Esophagus muscularis mucosa (tissue), 4 donors: Measurements from ENCODE around the gene SMPD1. TPM values are rescaled to one million over a fixed set of nuclear protein-coding genes. Genes with fewer than 3 reads are reported as not detected.

ENCODE experiments used
- DNase-seq: peaks from one replicate; pipeline ENCODE4 v3.0.0-alpha.2; 2017; ENCODE audit errors: extremely low spot score
- H3K27ac ChIP-seq, 4 donors: fragments of 200-600 bp; sonication (generic); replicated peaks in 1 of 4; 1 replicate in 3 of 4; 2 replicates in 1 of 4; pipeline ENCODE4 v1.5.1; 2016 to 2019; ENCODE audit warnings: mild to moderate bottlenecking in 1 of 4
- H3K27me3 ChIP-seq, 4 donors: fragments of 200-600 bp; sonication (generic); one replicate each; pipeline versions ENCODE4 v1.5.1 to v1.6.0; 2016 to 2019
- H3K36me3 ChIP-seq, 4 donors: fragments of 200-600 bp; sonication (generic); one replicate each; pipeline ENCODE4 v1.5.1; 2016 to 2019
- H3K4me1 ChIP-seq, 4 donors: fragments of 200-600 bp; sonication (generic); one replicate each; pipeline ENCODE4 v1.5.1; 2016 to 2019
- H3K4me3 ChIP-seq, 4 donors: fragments of 200-600 bp; sonication (generic); 1 replicate in 2 of 4; 2 replicates in 2 of 4; pipeline ENCODE4 v1.5.1; 2016 to 2019; ENCODE audit warnings: mild to moderate bottlenecking in 4 of 4, moderate library complexity in 1 of 4
- H3K9me3 ChIP-seq, 4 donors: fragments of 200-600 bp; sonication (generic); 1 replicate in 3 of 4; 2 replicates in 1 of 4; pipeline ENCODE4 v1.5.1; 2016 to 2019
- EP300 ChIP-seq: sonication (generic); formaldehyde crosslinking; IDR thresholded peaks from one replicate; pipeline ENCODE4 v1.6.1; 2017; ENCODE audit warnings: antibody characterized with exemption
- POLR2A ChIP-seq: fragments of 450-650 bp; IDR thresholded peaks from one replicate; pipeline ENCODE4 v1.6.1; 2017; ENCODE audit warnings: antibody characterized with exemption, moderate library complexity, mild to moderate bottlenecking, low read depth
- POLR2AphosphoS5 ChIP-seq, 2 donors: sonication (generic); formaldehyde crosslinking; IDR thresholded peaks; one replicate each; pipeline ENCODE4 v1.6.1; 2017; ENCODE audit warnings: antibody characterized with exemption in 2 of 2
- WGBS: methylation state at CpG from one replicate; pipeline ENCODE4 v1.1.5; 2018; 5-methylcytosine and 5-hydroxymethylcytosine counted together
- intact Hi-C: fragments of 100-400 bp; cut with DNase I; formaldehyde crosslinking; loops from one replicate; pipeline ENCODE4 v1.15.1; 2023
- total RNA-seq, 4 donors: library from RNA; depleted of rRNA; stranded (reverse); fragments of >200 nt; gene quantifications; one replicate each; pipeline versions ENCODE4 v1.1.0 to v1.2.1, GENCODE V29; 2016
- TF ChIP-seq, protein P1 (sequence below), 3 experiments: fragments of 200-600 bp in 2 of 3; fragments of 450-650 bp in 1 of 3; sonication (generic) in 2 of 3; IDR thresholded peaks; one replicate each; pipeline ENCODE4 v1.5.1; 2017 to 2019; ENCODE audit warnings: antibody characterized with exemption in 3 of 3, mild to moderate bottlenecking in 2 of 3, moderate library complexity in 1 of 3

SMPD1 gene
- total RNA-seq, 4 donors from 2014 or later = 28.2 to 37.9 (median 30.8) TPM

DNA sequence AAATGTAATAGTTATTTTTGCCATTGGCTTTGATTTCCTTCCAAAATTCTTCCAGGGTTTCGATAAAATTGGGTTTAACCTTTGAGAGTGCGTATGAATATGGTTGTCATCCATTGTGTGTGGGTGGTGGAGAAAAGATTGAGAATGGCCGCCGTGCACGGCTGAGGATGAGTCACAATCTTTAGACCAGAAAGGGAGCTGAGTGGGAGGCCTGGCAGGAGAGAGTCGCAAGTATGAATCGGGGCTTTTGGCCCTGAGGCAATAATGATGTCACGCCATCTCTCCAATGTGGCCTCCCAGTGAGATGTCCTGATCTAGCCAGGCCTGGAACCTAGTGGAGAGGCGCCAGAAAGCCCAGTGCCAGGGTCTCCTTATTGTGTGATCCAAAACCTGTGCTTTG is 33.1 kb upstream of the SMPD1 start:
- Histone ChIP-seq H3K9me3 (no peaks in the 10 kb centered on the region), H3K27ac (peak overlapping the region; percentile 48 to 58 (median 56)), H3K4me1 (peaks cover 5 to 27% (median 22%) of the 10 kb centered on the region in 4 donors), H3K27me3 (no peaks in the 10 kb centered on the region), H3K36me3 (no peaks in the 10 kb centered on the region), H3K4me3 (no peak overlapping the region)
- intact Hi-C loops = no loop called here
- TF ChIP-seq, protein P1, sequence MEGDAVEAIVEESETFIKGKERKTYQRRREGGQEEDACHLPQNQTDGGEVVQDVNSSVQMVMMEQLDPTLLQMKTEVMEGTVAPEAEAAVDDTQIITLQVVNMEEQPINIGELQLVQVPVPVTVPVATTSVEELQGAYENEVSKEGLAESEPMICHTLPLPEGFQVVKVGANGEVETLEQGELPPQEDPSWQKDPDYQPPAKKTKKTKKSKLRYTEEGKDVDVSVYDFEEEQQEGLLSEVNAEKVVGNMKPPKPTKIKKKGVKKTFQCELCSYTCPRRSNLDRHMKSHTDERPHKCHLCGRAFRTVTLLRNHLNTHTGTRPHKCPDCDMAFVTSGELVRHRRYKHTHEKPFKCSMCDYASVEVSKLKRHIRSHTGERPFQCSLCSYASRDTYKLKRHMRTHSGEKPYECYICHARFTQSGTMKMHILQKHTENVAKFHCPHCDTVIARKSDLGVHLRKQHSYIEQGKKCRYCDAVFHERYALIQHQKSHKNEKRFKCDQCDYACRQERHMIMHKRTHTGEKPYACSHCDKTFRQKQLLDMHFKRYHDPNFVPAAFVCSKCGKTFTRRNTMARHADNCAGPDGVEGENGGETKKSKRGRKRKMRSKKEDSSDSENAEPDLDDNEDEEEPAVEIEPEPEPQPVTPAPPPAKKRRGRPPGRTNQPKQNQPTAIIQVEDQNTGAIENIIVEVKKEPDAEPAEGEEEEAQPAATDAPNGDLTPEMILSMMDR (IDR thresholded peaks at IDR 0.05) = no peak
- TF ChIP-seq POLR2AphosphoS5 (IDR thresholded peaks at IDR 0.05) = peak in 1 of 2 donors; percentile 10
- no peak for DNase-seq
- 27% methylated on average over 9 of the region's 9 CpGs for WGBS

DNA sequence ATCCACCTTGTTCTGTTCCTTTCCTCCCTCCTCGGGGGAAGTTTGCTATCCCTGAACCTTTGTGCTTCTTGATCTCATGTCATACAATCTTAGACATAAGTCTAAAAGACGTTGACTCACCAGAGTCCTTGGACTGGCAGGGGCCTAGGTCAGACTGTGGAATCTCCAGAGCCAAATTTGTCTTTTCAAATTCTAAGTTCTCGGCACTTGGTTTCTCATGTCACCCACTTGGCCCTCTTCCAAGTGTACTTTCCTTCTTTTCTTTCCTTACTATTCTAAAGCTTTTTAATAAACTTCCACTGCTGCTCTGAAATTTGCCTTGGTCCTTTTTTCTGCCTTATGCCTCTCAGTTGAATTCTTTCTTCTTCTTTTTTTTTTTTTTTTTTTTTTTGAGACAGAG is 30.1 kb upstream of the SMPD1 start:
- peaks cover 4 to 23% (median 21%) of the 10 kb centered on the region in 4 donors for H3K4me1 ChIP-seq
- H3K9me3 ChIP-seq = no peaks in the 10 kb centered on the region
- H3K36me3 ChIP-seq = no peaks in the 10 kb centered on the region
- no peak overlapping the region for H3K27ac ChIP-seq
- H3K4me3 ChIP-seq = no peak overlapping the region
- WGBS = 71% methylated on average over 3 of the region's 3 CpGs
- intact Hi-C loops = no loop called here
- DNase-seq = no peak
- no peak for TF ChIP-seq EP300
- TF ChIP-seq POLR2A = no peak
- TF ChIP-seq, protein P1 (IDR thresholded peaks at IDR 0.05) = no peak
- no peak for TF ChIP-seq POLR2AphosphoS5 (IDR thresholded peaks at IDR 0.05)
- no peaks in the 10 kb centered on the region for H3K27me3 ChIP-seq

DNA sequence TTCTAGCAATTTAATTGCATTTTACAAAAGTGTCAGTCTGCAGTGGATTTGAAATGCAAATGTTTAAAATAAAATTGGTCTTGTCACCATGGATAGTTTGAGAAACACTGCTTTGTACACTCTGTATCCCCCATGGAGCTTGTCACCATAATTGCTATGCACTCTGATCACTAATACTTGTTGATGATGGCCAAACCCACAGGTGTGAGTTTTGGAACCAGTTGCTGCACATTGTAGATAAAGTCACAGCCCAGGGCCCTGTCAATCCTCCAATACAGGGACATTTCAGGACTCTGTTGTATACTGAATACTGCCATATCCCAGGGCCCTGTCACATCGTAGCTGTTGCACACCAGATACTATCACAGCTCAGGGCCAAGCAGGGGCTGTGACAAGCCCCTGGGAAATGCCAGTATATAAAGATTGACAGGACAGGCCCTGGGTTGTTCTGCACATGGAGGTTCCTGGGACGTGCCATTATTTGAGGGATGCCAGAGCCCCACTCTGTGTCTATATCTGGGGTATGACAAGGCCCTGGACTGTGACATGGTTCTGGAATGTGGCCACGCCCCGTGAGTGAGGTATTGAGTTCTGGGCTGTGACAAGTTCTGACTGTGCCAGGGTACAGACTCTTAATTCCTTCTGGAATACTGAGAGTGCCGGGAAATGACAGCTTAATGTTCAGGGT is 27.9 kb upstream of the SMPD1 start:
- no peak overlapping the region for H3K27ac ChIP-seq
- no peak for DNase-seq
- no peak overlapping the region for H3K4me3 ChIP-seq
- H3K9me3 ChIP-seq = no peaks in the 10 kb centered on the region
- 73% methylated on average over 5 of the region's 5 CpGs for WGBS
- TF ChIP-seq EP300 (no peak), POLR2AphosphoS5 (IDR thresholded peaks at IDR 0.05) (no peak)
- TF ChIP-seq, protein P1 (IDR thresholded peaks at IDR 0.05) = no peak
- peaks cover 4 to 8% (median 7%) of the 10 kb centered on the region in 4 donors for H3K4me1 ChIP-seq
- intact Hi-C loops = loop anchor here (2.0 kb wide), 1 partner anchor 112 kb away; no protein-coding TSS in a partner anchor
- H3K36me3 ChIP-seq = no peaks in the 10 kb centered on the region
- H3K27me3 ChIP-seq = no peaks in the 10 kb centered on the region

- Histone ChIP-seq H3K36me3 (no peaks in the 10 kb centered on the region), H3K27ac (no peak overlapping the region), H3K4me1 (peaks cover 0 to 4% (median under 1%) of the 10 kb centered on the region in 4 donors), H3K4me3 (no peak overlapping the region), H3K27me3 (no peaks in the 10 kb centered on the region), H3K9me3 (no peaks in the 10 kb centered on the region)
- no peak for DNase-seq
- WGBS = 62% methylated on average over 6 of the region's 6 CpGs
- intact Hi-C loops = loop anchor here (2.0 kb wide), 1 partner anchor 112 kb away; no protein-coding TSS in a partner anchor
- TF ChIP-seq POLR2A (no peak), POLR2AphosphoS5 (IDR thresholded peaks at IDR 0.05) (peak in 1 of 2 donors; percentile 25), EP300 (no peak)
- TF ChIP-seq, protein P1 (IDR thresholded peaks at IDR 0.05) = peak; percentile 79 to 91 (median 81)
These were observed 27.2 kb upstream of the SMPD1 start for GRCh38 chr11:6362873-6363678.
